ENCODE data around the gene PIGX.

- TF ChIP-seq, protein P1, sequence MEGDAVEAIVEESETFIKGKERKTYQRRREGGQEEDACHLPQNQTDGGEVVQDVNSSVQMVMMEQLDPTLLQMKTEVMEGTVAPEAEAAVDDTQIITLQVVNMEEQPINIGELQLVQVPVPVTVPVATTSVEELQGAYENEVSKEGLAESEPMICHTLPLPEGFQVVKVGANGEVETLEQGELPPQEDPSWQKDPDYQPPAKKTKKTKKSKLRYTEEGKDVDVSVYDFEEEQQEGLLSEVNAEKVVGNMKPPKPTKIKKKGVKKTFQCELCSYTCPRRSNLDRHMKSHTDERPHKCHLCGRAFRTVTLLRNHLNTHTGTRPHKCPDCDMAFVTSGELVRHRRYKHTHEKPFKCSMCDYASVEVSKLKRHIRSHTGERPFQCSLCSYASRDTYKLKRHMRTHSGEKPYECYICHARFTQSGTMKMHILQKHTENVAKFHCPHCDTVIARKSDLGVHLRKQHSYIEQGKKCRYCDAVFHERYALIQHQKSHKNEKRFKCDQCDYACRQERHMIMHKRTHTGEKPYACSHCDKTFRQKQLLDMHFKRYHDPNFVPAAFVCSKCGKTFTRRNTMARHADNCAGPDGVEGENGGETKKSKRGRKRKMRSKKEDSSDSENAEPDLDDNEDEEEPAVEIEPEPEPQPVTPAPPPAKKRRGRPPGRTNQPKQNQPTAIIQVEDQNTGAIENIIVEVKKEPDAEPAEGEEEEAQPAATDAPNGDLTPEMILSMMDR (IDR thresholded peaks at IDR 0.05; ENCODE audit: low read depth, low read length, missing input control) = no peak
- TF ChIP-seq FOXA1 (IDR thresholded peaks at IDR 0.05) = no peak
- TF ChIP-seq REST (IDR thresholded peaks at IDR 0.05) = no peak
- TF ChIP-seq HNF4G (IDR thresholded peaks at IDR 0.05) = no peak
- no peak for TF ChIP-seq MAX (IDR thresholded peaks at IDR 0.05)
Measured at GRCh38 chr3:196697270-196697669, 14.9 kb upstream of the PIGX start.

Data from liver (tissue), 3 donors.